CD4-positive, alpha-beta T cell treated with Interleukin-6 at 100 ng/mL for 8 hours (primary cell): ENCODE measurements around the gene BTBD7.

Experiments
- DNase-seq: peaks from one replicate; pipeline ENCODE4 v3.0.0-alpha.2; 2020; ENCODE audit warnings: mixed read lengths, low spot score

The BTBD7 gene

DNA sequence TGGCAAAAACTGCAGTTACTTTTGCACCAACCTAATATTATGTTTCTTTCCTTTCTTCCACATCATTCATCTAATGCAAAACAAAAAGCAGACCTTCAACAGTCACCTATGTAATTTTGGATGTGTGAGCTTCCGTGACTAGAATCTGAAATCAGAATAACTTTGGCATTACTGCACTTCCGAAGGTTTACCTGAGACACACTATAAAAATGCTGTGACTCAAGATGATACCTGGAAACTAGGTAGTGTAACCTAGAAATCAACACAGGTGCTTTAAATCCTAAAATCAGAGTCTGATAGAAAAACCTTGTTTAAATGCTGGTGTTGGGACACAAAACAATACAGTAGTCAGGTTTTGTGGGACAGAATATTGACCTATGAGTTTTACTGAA is 2.2 kb downstream of the BTBD7 start:
- DNase-seq, result no peak

DNA sequence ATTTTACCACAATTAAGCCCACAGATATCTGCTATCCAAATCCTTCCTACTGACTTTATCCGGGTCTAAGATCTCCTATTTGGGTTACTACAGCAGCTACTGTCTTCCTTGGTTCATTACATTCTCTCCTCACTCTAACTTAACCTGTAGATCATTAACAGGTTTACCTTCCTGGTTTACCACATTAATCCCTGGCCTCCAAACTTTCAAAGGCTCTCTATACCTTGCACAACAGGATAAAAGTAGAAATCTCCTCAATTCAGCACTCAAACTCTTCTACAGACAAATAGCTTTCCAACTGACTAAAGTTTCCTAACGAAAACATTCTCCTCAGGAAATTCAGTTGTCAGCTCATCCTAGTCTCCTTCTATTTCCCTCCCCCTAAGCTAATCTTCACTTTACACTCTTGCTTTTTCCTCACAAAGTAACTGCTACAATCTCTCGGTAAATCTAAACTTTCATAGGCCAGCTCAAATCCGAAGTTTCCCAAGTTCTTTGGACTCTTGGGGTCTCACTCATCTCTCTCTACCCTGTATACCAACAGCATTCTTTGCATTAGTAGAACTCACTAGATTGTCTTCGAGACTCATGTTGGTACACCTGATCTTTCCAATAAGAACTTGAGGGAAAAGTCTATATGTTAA is 2.7 kb downstream of the BTBD7 start:
- no peak for DNase-seq

DNA sequence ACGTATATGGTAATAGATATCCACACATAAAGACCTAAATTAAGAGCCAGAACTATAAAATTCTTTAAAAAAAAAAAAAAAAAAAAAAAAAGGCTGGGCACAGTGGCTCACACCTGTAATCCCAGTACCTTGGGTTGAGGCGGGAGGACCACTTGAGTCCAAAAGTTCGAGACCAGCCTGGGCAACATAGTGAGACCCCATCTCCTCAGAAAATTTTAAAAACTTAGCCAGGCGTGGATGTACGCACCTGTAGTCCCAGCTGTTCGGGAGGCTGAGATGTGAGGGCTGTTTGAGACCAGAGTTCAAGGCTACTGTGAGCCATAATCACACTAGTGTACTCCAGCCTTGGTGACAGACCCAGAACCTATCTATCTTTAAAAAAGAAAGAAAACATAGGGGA is 4.3 kb downstream of the BTBD7 start:
- no peak for DNase-seq

DNA sequence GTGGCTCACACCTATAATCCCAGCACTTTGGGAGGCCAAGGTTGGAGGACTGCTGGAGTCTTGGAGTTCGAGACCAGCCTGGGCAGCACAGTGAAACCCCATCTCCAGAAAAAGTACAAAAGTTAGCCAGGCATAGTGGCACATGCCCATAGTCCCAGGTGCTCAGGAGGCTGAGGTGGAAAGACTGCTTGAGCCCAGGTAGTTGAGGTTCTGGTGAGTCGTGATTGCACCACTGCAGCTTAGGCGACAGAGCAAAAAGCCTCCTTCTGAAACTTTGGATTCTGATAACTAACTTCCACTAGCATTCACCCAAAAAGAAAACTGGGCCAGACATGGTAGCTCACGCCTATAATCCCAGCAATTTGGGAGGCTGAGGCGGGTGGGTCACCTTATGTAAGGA is 6.6 kb downstream of the BTBD7 start:
- DNase-seq, result no peak

DNA sequence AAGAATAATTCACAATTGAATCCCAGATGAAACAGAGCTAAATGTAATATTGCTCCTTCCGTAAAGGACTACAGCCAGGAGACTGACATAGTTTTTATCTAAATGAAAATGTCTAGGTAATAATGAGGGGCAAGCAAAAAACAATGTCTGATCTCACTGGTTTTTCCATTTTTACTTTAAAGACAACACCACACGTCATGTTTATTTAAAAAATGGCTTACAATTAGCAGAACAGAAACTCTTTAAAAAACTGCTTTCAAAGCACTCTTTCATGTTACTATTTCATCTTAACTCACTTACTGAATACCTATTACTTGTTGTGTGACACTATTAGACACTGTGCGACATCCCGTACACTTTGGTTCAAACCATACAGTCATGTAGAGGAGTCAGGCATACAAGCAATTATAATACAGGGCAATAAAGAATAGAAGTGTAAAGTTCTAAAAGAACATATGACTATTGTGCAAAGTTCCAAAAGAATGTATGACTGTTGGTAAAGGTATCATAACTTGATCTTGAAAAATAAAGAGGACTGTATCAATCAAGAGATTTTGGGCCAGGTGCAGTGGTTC is 9.1 kb downstream of the BTBD7 start:
- no peak for DNase-seq

DNA sequence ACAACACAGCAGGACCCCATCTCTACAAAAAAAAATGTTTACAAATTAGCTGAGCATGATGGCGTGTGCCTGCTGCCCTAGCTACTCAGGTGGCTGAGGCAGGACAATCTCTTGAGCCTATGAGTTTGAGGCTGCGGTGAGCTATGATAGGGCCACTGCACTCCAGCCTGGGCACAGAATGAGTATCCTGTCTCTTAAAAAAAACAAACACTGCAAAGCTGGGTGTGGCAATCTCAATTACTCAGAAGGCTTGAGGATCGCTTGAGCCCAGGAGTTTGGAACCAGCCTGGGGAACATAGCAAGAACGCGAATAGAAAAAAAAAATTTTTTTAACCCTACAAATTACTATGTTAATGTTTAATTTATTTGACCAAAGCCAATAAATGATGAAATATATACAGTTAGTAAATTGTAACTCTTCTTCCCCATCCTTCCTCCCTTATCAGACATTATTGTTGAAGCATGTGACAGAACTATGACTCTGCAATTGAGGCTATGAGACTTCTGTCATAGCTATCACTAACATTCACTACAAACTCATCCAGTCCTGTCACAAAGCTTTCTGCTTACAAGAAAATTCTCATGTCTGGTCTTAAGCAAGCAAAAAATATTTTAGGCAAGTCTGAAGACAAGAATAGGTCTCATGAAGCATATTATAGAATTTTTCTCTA is 9.8 kb downstream of the BTBD7 start:
- DNase-seq, result no peak

DNA sequence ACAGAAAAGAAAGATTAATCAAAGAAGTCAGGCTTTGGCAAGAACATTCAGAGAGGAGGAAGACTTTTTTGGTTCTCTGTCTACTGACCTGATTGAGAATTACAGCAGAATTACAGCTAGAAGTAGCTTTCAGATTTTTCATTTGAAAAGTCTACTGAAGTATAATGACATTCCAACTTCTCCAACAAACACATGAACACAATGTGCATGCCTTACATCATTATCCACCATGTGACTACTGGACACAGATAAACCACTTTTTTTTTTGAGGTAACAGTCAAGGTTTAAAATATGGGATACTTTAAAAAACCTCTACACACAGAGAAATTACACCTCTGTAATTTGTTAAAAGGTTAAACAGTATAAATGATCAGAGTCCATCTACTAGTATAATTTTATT is 12.3 kb downstream of the BTBD7 start:
- no peak for DNase-seq

DNA sequence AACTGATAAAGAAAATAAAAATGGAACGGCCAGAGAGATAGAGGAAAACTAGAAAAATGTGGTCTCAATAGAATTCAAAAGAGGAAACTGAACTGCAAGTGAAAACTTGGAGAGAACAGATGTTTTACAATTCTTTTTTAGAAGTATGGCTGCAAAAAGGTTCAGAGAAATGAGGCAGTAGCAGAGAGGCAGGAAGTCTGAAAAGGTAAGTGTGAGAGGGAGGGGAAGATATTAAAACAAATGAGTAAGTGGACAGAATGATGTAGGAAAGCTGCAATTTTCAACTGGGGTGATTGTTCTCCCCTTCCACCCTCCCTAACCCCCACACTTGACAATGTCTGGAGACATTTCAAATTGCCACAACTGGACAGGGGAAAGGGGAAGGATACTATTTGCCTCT is 12.9 kb downstream of the BTBD7 start:
- DNase-seq, result no peak

DNA sequence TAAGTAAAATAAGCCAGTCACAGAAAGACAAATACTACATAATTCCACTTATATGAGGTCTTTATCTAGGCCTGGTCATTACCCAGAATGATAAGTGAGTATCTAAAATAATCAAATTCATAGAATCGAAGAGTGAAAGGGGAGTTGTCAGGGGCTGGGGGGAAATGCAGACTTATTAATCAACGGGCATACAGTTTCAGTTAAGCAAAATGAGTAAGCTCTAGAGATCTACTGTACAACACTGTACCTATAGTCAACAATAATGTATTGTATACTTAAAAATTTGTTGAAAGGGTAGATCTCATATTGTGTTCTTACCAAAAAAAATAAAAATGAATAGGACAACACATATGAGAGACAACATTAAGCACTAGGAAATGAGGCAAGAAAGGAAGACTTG is 13.3 kb downstream of the BTBD7 start:
- DNase-seq, result no peak

DNA sequence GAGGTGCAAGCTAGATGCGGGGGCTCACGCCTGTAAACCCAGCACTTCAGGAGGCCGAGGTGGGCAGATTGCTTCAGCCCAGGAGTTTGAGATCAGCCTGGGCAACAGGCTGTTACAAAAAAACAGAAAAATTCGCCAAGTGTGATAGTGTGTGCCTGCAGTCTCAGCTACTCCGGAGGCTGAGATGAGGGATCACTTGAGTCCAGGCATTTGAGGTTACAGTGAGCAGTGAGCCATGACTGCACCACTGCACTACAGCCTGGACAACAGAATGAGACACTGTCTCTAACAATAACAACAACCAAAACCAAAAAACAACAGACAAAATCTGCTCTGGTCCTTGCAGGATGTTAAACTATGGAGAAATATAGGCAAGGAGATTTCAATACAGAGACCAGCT is 13.9 kb downstream of the BTBD7 start:
- no peak for DNase-seq

DNA sequence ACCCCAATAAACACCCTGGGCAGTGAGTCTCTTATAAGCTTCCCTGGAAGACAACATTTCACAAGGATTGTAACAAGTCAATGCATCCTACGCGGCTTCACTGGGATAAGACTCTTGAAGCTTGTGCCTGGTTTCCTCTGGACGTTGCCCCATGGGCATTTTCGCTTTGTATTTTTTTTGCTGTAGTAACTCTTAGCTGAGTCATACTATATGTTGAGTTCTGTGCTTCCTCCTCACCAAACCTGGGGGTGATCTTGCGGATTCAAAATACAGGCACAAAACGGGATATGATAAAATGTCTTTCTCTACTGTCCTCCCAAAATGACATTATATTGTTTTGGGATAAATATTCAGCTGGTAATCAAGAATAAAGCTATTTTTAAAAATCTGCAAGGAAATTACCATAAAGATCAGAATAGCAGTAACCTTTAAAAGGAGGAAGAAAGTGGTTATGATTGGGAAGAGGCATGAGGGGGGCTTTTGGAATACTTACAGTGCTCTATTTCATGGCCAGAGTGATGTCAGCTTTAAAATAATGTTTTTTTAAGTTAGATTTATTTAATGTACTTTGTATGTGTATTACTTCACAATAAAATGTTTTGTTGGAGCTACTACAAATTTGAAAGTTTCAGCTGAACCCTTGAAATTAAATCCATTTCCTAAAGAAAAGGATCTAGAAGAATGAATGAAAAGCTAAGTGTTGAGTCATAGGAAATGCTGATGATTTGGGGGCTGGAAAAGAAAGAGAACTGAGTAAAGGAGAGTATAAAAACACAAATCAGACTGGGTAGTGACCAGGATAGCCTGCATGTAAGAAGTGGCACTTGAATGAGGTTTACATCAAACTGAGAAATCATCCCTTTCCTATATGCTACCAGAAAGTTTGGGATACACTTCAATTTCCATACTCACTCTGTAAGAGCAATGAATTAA is 14.7 kb downstream of the BTBD7 start:
- DNase-seq, result no peak

DNA sequence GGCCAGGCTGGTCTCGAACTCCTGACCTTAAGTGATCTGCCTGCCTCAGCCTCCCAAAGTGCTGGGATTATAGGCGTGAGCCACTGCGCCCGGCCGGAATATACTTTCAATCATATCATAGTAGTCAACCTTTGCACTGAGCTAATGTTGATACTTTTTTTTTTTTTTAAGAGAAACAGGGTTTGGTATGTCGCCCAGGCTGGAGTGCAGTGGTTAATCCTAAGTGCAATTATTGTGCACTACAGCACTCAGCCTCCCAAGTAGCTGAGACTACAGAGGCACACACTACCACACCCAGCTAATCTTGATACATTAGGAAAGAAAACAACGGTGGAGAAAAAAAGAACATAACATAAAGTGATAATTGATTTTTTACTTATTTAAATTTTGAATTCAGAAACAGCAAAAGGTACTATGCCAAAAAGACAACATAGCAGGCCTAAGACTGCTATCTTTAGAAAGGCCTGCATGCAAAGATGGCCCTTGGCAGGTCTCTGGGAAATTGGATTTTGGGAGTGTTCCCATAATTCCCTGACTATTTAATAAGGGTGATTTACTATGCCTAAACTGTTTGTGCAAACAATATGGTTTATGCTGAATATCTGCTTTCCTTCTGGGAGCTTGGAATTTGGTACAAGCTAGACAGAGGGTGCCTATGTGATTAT is 15.5 kb downstream of the BTBD7 start:
- DNase-seq, result no peak

DNA sequence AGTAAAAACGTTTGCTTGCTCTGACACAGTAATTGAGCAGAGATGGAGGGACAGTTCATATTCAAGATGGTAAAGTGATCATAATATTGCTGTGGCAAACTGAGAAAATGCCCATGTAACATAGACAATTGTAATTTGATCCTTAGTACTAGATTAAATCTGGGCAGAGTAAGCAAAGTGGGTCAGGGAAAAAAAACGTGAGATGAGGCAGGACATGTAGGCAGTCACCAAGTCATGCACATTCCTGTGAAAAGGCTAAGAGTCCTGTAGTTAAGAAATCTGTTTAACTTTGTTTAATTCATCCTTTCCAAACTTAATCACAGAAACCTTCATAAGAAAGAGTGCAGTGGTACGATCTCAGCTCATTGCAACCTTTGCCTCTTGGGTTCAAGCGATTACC is 16.1 kb downstream of the BTBD7 start:
- no peak for DNase-seq

DNA sequence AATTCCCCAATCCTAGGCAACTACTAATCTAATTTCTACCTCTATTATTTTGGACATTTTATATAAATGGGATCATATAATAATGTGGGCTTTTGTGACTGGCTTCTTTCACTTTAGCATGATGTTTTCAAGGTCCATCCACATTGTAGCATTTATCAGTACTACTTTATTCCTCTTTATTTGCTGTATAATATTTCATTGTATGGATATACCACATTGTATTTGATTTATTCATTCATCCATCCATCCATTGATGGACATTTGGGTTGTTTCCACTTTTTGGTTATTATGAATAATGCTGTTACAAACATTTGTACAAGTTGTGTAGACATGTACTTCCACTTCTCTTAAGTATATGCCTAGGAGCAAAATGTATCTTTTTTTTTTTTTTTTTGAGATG is 17.3 kb downstream of the BTBD7 start:
- no peak for DNase-seq

DNA sequence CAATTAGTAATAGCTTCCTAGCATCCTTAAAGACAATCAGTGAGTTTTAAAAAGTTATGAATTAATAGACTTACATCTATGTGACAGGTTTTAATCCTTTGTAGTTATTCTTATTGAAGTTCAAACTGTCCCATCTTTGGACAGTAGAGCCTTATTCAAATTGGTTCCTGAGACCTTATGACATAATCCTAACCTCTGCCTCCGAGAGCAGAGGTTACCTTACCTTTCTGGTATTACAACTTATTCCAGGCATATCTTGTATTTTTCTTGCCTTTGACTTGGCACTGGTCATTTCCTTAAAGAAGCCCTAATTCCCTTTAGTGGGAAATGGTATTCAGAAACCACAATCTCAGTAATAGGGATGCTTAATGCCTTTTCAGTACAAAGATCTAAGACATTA is 21.8 kb downstream of the BTBD7 start:
- no peak for DNase-seq

DNA sequence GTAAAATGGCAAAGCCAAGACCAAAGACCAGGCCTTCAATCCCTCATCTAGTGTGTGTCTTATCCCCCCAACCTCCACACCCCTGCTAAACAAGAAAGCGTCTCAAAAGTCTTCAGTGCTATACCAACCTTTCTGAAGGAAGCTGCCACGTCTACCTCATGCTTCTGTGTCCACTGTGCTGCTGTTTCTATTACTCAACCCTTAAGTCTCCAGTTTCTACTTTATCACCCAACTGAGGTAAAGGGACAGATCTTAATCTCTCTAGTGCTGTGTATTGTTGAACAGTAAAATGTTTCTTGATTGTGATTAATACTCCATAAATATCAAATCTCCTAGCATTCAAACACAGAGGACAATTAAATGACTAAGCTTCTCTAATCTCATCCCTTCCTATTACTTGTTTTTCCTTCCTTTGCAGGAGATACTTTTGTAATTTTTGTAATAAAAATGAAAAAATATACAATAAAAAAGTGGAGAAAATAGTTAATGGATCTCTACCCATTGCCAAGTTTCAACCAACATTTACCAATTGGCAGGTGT is 23.3 kb downstream of the BTBD7 start:
- DNase-seq, result no peak

DNA sequence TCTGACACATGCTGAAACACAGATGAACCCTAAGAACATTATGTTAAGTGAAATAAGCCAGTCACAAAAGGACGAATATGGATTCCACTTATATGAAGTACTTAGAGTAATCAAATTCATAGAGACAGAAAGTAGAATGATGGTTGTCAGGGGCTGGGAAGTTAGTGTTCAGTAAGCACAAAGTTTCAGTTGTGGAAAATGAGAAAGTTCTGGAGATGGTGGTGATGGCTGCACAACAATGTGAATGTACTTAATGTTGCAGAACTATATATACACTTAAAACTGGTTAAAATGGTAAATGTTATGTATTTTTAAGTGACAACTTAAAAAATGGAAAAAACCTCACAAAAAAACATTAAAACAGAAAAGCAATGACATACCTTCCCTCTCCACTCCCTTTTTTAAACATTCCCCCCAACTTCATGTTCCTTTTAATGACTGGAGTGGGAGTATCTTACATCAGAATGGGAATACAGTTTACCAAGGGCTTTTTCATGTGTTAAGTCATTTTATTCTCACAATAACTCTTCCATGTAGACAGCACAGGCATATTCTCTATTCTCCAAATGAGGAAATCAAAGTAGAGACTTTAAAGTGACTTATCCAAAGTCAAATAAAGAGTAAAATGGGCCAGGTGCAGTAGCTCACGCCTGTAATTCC is 24.0 kb downstream of the BTBD7 start:
- DNase-seq, result no peak

DNA sequence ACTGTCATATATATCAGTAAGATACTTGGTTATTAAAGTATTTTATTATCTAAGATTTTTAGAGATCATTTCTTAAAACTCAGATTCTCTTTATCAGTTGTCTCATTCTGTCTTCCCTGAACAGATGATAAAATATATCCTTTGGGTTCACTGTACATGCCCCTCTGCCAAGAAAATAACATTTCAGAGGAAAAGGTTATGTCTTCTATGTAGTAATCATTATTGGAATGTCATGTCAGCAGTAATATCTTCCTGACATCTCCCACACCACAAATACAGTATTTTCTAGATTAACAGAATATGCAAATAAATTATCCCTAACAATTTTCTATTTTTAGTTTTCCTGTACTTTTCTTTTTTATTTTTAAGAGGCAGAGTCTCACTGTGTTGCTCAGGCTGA is 26.0 kb downstream of the BTBD7 start:
- DNase-seq, result no peak

DNA sequence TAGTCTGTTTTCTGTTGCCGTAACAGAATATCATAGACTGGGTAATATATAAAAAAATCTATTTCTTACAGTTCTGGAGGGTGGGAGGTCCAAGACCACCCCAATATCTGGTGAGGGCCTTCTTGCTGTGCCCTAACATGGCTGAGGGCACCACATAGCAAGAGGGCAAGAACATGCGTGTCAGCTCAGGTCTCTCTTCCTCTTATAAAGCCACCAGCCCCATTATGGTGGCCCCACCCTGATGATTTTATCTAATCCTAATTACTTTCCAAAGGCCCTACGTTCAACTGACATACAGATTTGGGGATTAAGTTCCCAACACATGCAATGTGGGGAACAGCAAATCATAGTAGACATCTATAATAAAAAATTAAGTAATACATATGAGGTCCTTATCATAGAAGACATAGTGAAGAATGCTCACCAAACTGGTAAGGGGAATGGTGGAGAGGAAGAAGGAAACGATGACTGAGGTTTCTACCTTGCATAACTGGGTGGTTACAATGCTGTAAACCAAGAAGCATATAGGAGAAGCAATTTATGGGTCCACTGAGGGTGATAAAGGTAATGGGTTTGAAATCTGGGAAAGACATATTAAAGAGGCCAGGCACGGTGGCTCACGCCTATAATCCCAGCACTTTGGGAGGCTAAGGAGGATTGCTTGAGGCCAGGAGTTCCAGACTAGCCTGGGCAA is 27.0 kb downstream of the BTBD7 start:
- no peak for DNase-seq

DNA sequence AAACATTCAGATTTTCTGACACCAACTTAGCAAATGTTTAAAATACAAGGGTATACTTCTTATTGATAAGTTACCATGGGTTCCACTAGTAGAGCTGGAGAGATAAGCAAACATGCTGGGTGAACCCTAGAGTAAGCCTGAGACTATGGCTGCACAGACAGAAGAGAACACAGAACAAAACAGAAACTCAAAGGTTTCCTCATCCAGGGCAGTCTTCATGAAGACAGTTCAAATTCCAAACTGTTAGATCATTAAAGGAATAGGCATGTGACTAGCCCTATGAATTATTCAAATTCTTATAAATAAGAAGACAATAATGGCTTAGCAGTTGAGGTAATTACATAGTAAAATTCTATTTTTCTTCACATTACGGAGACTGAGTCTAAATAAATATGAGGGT is 28.1 kb downstream of the BTBD7 start:
- no peak for DNase-seq

DNA sequence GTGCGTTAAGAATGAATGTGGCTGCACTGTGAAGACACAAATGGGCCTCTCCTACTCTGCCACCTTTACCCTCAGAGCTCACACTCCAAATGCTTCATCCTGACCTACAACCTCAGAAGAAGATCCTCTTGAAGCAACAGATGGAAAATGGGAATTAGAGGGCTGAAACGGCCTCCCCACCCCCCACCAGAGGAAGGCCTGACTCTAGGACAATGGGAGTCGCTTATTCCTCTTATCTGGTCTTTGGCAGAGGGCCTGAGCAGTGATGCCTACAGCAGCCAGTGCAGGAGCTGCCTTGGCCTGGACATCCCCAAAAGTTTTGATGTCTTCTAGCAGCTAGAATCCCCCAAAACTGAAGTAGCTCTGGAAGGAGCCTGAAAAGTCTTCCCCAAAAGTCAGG is 29.2 kb downstream of the BTBD7 start:
- DNase-seq, result no peak
